NCI-H524 (cell line): Measurements from ENCODE around the gene NT5C.
A peak's percentile ranks its signal among the peaks of the same experiment; 100 is the strongest.

Experiments
- DNase-seq, 2 experiments: peaks; one replicate each; lab custom pipeline; 2025; lab: John Stamatoyannopoulos, UW

Gene NT5C

GRCh38 chr17:75093548-75094158 is 37.9 kb downstream of the NT5C start:
- DNase-seq, result no peak

- DNase-seq, result no peak
These were observed 39.7 kb downstream of the NT5C start for GRCh38 chr17:75091855-75092327.

GRCh38 chr17:75090871-75091854 is 40.4 kb downstream of the NT5C start:
- no peak for DNase-seq

GRCh38 chr17:75088465-75089417 is 42.8 kb downstream of the NT5C start:
- no peak for DNase-seq

- no peak for DNase-seq
These were observed 43.7 kb downstream of the NT5C start, which contains the start of gene SLC16A5 for GRCh38 chr17:75087558-75088453. Gene SLC16A5, plus strand, starts transcription at chr17:75087954. Its CDS starts 5,683 bp downstream, at chr17:75093637.

GRCh38 chr17:75087182-75087557 is 44.4 kb downstream of the NT5C start:
- DNase-seq, result no peak

- DNase-seq, result no peak
These were observed 44.9 kb downstream of the NT5C start for GRCh38 chr17:75086496-75087181.

GRCh38 chr17:75084039-75084660 is 47.4 kb downstream of the NT5C start:
- DNase-seq, result no peak

- DNase-seq, result no peak
These were observed 48.9 kb downstream of the NT5C start for GRCh38 chr17:75082683-75083082.

- DNase-seq, result peak in 1 of 2 experiments; percentile 64
These were observed 49.7 kb downstream of the NT5C start for GRCh38 chr17:75081611-75082540.
